CD4-positive, alpha-beta memory T cell (primary cell): ENCODE results near the gene OR4C15. TPM values are rescaled to one million over a fixed set of nuclear protein-coding genes. Genes with fewer than 3 reads are reported as not detected.

ENCODE experiments used
- CTCF ChIA-PET: fragments of 350-600 bp; sonication (Branson Sonifier 250); formaldehyde crosslinking; loops from one replicate; lab custom pipeline; 2021; ENCODE audit warnings: inconsistent platforms; ENCODE audit not compliant: partially characterized antibody; lab: Charles Lee
- POLR2A ChIA-PET: fragments of 350-600 bp; sonication (Branson Sonifier 250); formaldehyde crosslinking; loops from one replicate; lab custom pipeline; 2021; ENCODE audit not compliant: partially characterized antibody; lab: Charles Lee
- DNase-seq, 5 donors: peaks; one replicate each; pipeline versions ENCODE4 v3.0.0 to v3.0.0-alpha.2; 2020 to 2022; ENCODE audit warnings: mixed read lengths in 1 of 5
- H3K27ac ChIP-seq: one replicate; pipeline ENCODE4 v1.7.0; 2013; ENCODE audit warnings: low read depth, low read length
- H3K27me3 ChIP-seq: 2 replicates; pipeline ENCODE4 v1.7.0; 2013; ENCODE audit warnings: mild to moderate bottlenecking, low read length, moderate library complexity; ENCODE audit not compliant: insufficient read depth
- H3K36me3 ChIP-seq: 2 replicates; pipeline ENCODE4 v1.7.0; 2013; ENCODE audit warnings: mild to moderate bottlenecking, low read length, moderate library complexity; ENCODE audit not compliant: insufficient read depth
- H3K4me1 ChIP-seq: 2 replicates; pipeline ENCODE4 v1.7.0; 2013; ENCODE audit warnings: mild to moderate bottlenecking, low read length, moderate library complexity; ENCODE audit not compliant: insufficient read depth
- H3K4me3 ChIP-seq, 2 donors: one replicate each; pipeline ENCODE4 v1.7.0; 2013; ENCODE audit warnings: low read length in 2 of 2, mild to moderate bottlenecking in 1 of 2
- H3K9me3 ChIP-seq, 2 donors: one replicate each; pipeline ENCODE4 v1.7.0; 2013; ENCODE audit warnings: low read length in 2 of 2, control low read depth in 1 of 2; ENCODE audit not compliant: control insufficient read depth in 1 of 2
- H3K27ac Mint-ChIP-seq, 7 donors: one replicate each; pipeline ENCODE4 v1.8.0; 2020 to 2021; ENCODE audit warnings: mixed read lengths in 7 of 7, mild to moderate bottlenecking in 6 of 7, inconsistent platforms in 3 of 7, moderate library complexity in 3 of 7
- H3K27me3 Mint-ChIP-seq, 2 donors: one replicate each; pipeline ENCODE4 v1.8.0; 2020 to 2021; ENCODE audit warnings: mixed read lengths in 2 of 2
- H3K36me3 Mint-ChIP-seq, 2 donors: one replicate each; pipeline ENCODE4 v1.8.0; 2020 to 2021; ENCODE audit warnings: mixed read lengths in 2 of 2, inconsistent platforms in 1 of 2, mild to moderate bottlenecking in 1 of 2
- H3K4me1 Mint-ChIP-seq, 4 donors: one replicate each; pipeline ENCODE4 v1.8.0; 2020 to 2021; ENCODE audit warnings: mixed read lengths in 4 of 4, mild to moderate bottlenecking in 1 of 4
- H3K4me3 Mint-ChIP-seq, 8 donors: one replicate each; pipeline ENCODE4 v1.8.0; 2020 to 2021; ENCODE audit warnings: mixed read lengths in 8 of 8, mild to moderate bottlenecking in 7 of 8, moderate library complexity in 6 of 8, inconsistent platforms in 3 of 8
- H3K9me3 Mint-ChIP-seq, 8 donors: one replicate each; pipeline ENCODE4 v1.8.0; 2020 to 2021; ENCODE audit warnings: mixed read lengths in 8 of 8, mild to moderate bottlenecking in 5 of 8, inconsistent platforms in 3 of 8, moderate library complexity in 1 of 8
- intact Hi-C: fragments of 100-400 bp; cut with micrococcal nuclease; formaldehyde crosslinking; loops from one replicate; pipeline ENCODE4 v1.15.1; 2023
- polyA plus RNA-seq, 2 donors: library from polyadenylated mRNA; unstranded; fragments of 300-500 nt; fragmentation: Illumina TruSeq; gene quantifications; one replicate each; pipeline ENCODE4 v1.2.3, GENCODE V29; 2021
- total RNA-seq, 2 experiments: library from RNA; stranded (reverse); gene quantifications; one replicate each; pipeline ENCODE4 v1.2.3, GENCODE V29; 2021

Gene OR4C15
- total RNA-seq, result not detected
- not detected for polyA plus RNA-seq

GRCh38 chr11:55554169-55554568, at the start of gene OR4C15:
Gene OR4C15, plus strand, starts transcription at chr11:55554469. Its CDS starts 0 bp downstream, at chr11:55554469.
- peaks cover 0 to 5% of the 10 kb centered on the region in 2 donors for H3K9me3 ChIP-seq
- no peaks in the 10 kb centered on the region for H3K27me3 ChIP-seq
- H3K27me3 Mint-ChIP-seq, result no peaks in the 10 kb centered on the region
- no peaks in the 10 kb centered on the region for H3K36me3 ChIP-seq
- no peaks in the 10 kb centered on the region for H3K36me3 Mint-ChIP-seq
- no peak within 1 kb of the TSS for H3K27ac ChIP-seq
- POLR2A ChIA-PET, result no interaction called here
- no peak within 1 kb of the TSS for H3K27ac Mint-ChIP-seq
- intact Hi-C loops, result no loop called here
- CTCF ChIA-PET, result no interaction called here
- H3K4me3 ChIP-seq, result no peak within 1 kb of the TSS
- H3K4me1 Mint-ChIP-seq, result no peaks in the 10 kb centered on the region
- H3K9me3 Mint-ChIP-seq, result peaks cover 3 to 25% (median 17%) of the 10 kb centered on the region in 8 donors
- no peaks in the 10 kb centered on the region for H3K4me1 ChIP-seq
- H3K4me3 Mint-ChIP-seq, result no peak within 1 kb of the TSS
- no peak for DNase-seq

GRCh38 chr11:55571828-55572227, 17.6 kb downstream of the OR4C15 start, which contains the start of gene OR4C16:
Gene OR4C16, plus strand, starts transcription at chr11:55572128. Its CDS starts 0 bp downstream, at chr11:55572128.
- H3K4me1 Mint-ChIP-seq, result no peaks in the 10 kb centered on the region
- no peak for DNase-seq
- POLR2A ChIA-PET, result no interaction called here
- H3K27ac ChIP-seq, result no peak within 1 kb of the TSS
- peaks cover 3 to 35% (median 11%) of the 10 kb centered on the region in 8 donors for H3K9me3 Mint-ChIP-seq
- H3K4me3 ChIP-seq, result no peak within 1 kb of the TSS
- H3K27me3 Mint-ChIP-seq, result no peaks in the 10 kb centered on the region
- no peaks in the 10 kb centered on the region for H3K36me3 ChIP-seq
- no peak within 1 kb of the TSS for H3K4me3 Mint-ChIP-seq
- no peak within 1 kb of the TSS for H3K27ac Mint-ChIP-seq
- intact Hi-C loops, result no loop called here
- no peaks in the 10 kb centered on the region for H3K36me3 Mint-ChIP-seq
- no peaks in the 10 kb centered on the region for H3K27me3 ChIP-seq
- no peaks in the 10 kb centered on the region for H3K9me3 ChIP-seq
- no peaks in the 10 kb centered on the region for H3K4me1 ChIP-seq
- CTCF ChIA-PET, result no interaction called here

- no peak overlapping the region for H3K4me3 ChIP-seq
- POLR2A ChIA-PET, result no interaction called here
- no peaks in the 10 kb centered on the region for H3K27me3 ChIP-seq
- H3K9me3 ChIP-seq, result no peaks in the 10 kb centered on the region
- no peak overlapping the region for H3K27ac ChIP-seq
- intact Hi-C loops, result no loop called here
- DNase-seq, result no peak
- H3K27ac Mint-ChIP-seq, result no peak overlapping the region
- H3K36me3 ChIP-seq, result no peaks in the 10 kb centered on the region
- peaks cover 3 to 35% (median 13%) of the 10 kb centered on the region in 8 donors for H3K9me3 Mint-ChIP-seq
- CTCF ChIA-PET, result no interaction called here
- no peaks in the 10 kb centered on the region for H3K27me3 Mint-ChIP-seq
- H3K4me1 Mint-ChIP-seq, result no peaks in the 10 kb centered on the region
- no peak overlapping the region for H3K4me3 Mint-ChIP-seq
- H3K36me3 Mint-ChIP-seq, result no peaks in the 10 kb centered on the region
- no peaks in the 10 kb centered on the region for H3K4me1 ChIP-seq
Measured at GRCh38 chr11:55572548-55572947, 18.3 kb downstream of the OR4C15 start.

Other genes starting within 250 kb of the OR4C15 start
- not detected for gene OR4A16, start 211.3 kb upstream of the OR4C15 start, total RNA-seq
- not detected for gene OR4A16, start 211.3 kb upstream of the OR4C15 start, polyA plus RNA-seq
- gene OR4A15, start 186.5 kb upstream of the OR4C15 start, total RNA-seq, result not detected
- gene OR4A15, start 186.5 kb upstream of the OR4C15 start, polyA plus RNA-seq, result not detected
- not detected for gene OR4C16, start 17.7 kb downstream of the OR4C15 start, total RNA-seq
- not detected for gene OR4C16, start 17.7 kb downstream of the OR4C15 start, polyA plus RNA-seq
- not detected for gene OR4C11, start 53.2 kb downstream of the OR4C15 start, total RNA-seq
- not detected for gene OR4C11, start 53.2 kb downstream of the OR4C15 start, polyA plus RNA-seq
- gene OR4P4, start 80.6 kb downstream of the OR4C15 start, total RNA-seq, result not detected
- gene OR4P4, start 80.6 kb downstream of the OR4C15 start, polyA plus RNA-seq, result not detected
- gene OR4S2, start 93.9 kb downstream of the OR4C15 start, total RNA-seq, result not detected
- gene OR4S2, start 93.9 kb downstream of the OR4C15 start, polyA plus RNA-seq, result not detected
- gene OR4C6, start 107.7 kb downstream of the OR4C15 start, total RNA-seq, result not detected
- not detected for gene OR4C6, start 107.7 kb downstream of the OR4C15 start, polyA plus RNA-seq
- gene OR5D13, start 219.0 kb downstream of the OR4C15 start, total RNA-seq, result not detected
- not detected for gene OR5D13, start 219.0 kb downstream of the OR4C15 start, polyA plus RNA-seq
- not detected for gene OR5D14, start 241.1 kb downstream of the OR4C15 start, total RNA-seq
- gene OR5D14, start 241.1 kb downstream of the OR4C15 start, polyA plus RNA-seq, result not detected